Choroid plexus epithelial cell (primary cell): ENCODE data around the gene SULT1C3.

Experiments
- DNase-seq: peaks from one replicate; pipeline ENCODE4 v3.0.0-alpha.2; 2010; ENCODE audit warnings: low read depth
- H3K4me3 ChIP-seq: 2 replicates; pipeline ENCODE4 v1.5.1; 2011; ENCODE audit warnings: low read depth, mild to moderate bottlenecking, control low read depth, low read length, moderate library complexity
- CTCF ChIP-seq: conservative IDR thresholded peaks from 2 replicates; pipeline ENCODE4 v1.5.1; 2011; ENCODE audit warnings: low read depth, mild to moderate bottlenecking, control low read depth, inconsistent platforms, low read length, moderate library complexity

The SULT1C3 gene

GRCh38 chr2:108224022-108224421 is 15.7 kb upstream of the SULT1C3 start:
- no peak overlapping the region for H3K4me3 ChIP-seq
- no peak for TF ChIP-seq CTCF
- no peak for DNase-seq

- TF ChIP-seq CTCF, result no peak
- DNase-seq, result no peak
- H3K4me3 ChIP-seq, result no peak overlapping the region
These were observed 13.2 kb upstream of the SULT1C3 start for GRCh38 chr2:108226564-108226963.

- no peak overlapping the region for H3K4me3 ChIP-seq
- TF ChIP-seq CTCF, result no peak
- DNase-seq, result no peak
These were observed 11.8 kb upstream of the SULT1C3 start for GRCh38 chr2:108228006-108228405.

GRCh38 chr2:108228537-108228936 is 11.2 kb upstream of the SULT1C3 start:
- no peak for TF ChIP-seq CTCF
- DNase-seq, result no peak
- no peak overlapping the region for H3K4me3 ChIP-seq

GRCh38 chr2:108229875-108230274 is 9.9 kb upstream of the SULT1C3 start:
- DNase-seq, result no peak

GRCh38 chr2:108235577-108235976 is 4.2 kb upstream of the SULT1C3 start:
- no peak for DNase-seq
- no peak for TF ChIP-seq CTCF
- H3K4me3 ChIP-seq, result no peak overlapping the region

More at GRCh38 chr2:108229875-108230274, 9.9 kb upstream of the SULT1C3 start:
- H3K4me3 ChIP-seq, result no peak overlapping the region
- TF ChIP-seq CTCF, result no peak

- DNase-seq, result no peak
- no peak overlapping the region for H3K4me3 ChIP-seq
- no peak for TF ChIP-seq CTCF
These were observed 3.0 kb upstream of the SULT1C3 start for GRCh38 chr2:108236676-108237335.
